Activated naive CD4-positive, alpha-beta T cell treated with anti-CD3 and anti-CD28 coated beads, Interleukin-2, amount 50 U/mL, for 24 hours (primary cell): ENCODE measurements around the gene MPV17L.
A peak's percentile ranks its signal among the peaks of the same experiment; 100 is the strongest.
"Not testable (repeated sequence)": the region's sequence is repeated elsewhere in the genome, so short reads cannot be mapped to it uniquely, and the experiment has no call there.

Source experiments
- H3K27ac Mint-ChIP-seq: one replicate; pipeline ENCODE4 v1.8.0; 2021; ENCODE audit warnings: mild to moderate bottlenecking, mixed read lengths
- H3K27me3 Mint-ChIP-seq: one replicate; pipeline ENCODE4 v1.8.0; 2021; ENCODE audit warnings: mixed read lengths
- H3K36me3 Mint-ChIP-seq: one replicate; pipeline ENCODE4 v1.8.0; 2021; ENCODE audit warnings: mixed read lengths
- H3K4me1 Mint-ChIP-seq: one replicate; pipeline ENCODE4 v1.8.0; 2021; ENCODE audit warnings: mixed read lengths
- H3K4me3 Mint-ChIP-seq: one replicate; pipeline ENCODE4 v1.8.0; 2021; ENCODE audit warnings: mild to moderate bottlenecking, mixed read lengths
- H3K9me3 Mint-ChIP-seq: one replicate; pipeline ENCODE4 v1.8.0; 2021; ENCODE audit warnings: mixed read lengths

MPV17L gene

GRCh38 chr16:15400314-15400713, 4.8 kb downstream of the MPV17L start:
- not testable (repeated sequence) for H3K36me3 Mint-ChIP-seq, H3K9me3 Mint-ChIP-seq, H3K27ac Mint-ChIP-seq

GRCh38 chr16:15401972-15402371, 6.4 kb downstream of the MPV17L start:
- Mint-ChIP-seq H3K27ac (no peak overlapping the region), H3K4me3 (no peak overlapping the region), H3K36me3 (no peaks in the 10 kb centered on the region), H3K27me3 (peaks cover 9% of the 10 kb centered on the region), H3K9me3 (no peaks in the 10 kb centered on the region), H3K4me1 (no peaks in the 10 kb centered on the region)

More at GRCh38 chr16:15400314-15400713, 4.8 kb downstream of the MPV17L start:
- H3K27me3 Mint-ChIP-seq: peaks cover 13% of the 10 kb centered on the region
- not testable (repeated sequence) for H3K4me3 Mint-ChIP-seq, H3K4me1 Mint-ChIP-seq

GRCh38 chr16:15403392-15403995, 7.9 kb downstream of the MPV17L start:
- H3K4me3 Mint-ChIP-seq: no peak overlapping the region

GRCh38 chr16:15404091-15404490, 8.5 kb downstream of the MPV17L start:
- not testable (repeated sequence) for H3K4me1 Mint-ChIP-seq, H3K9me3 Mint-ChIP-seq, H3K36me3 Mint-ChIP-seq, H3K27ac Mint-ChIP-seq, H3K4me3 Mint-ChIP-seq, H3K27me3 Mint-ChIP-seq

More at GRCh38 chr16:15403392-15403995, 7.9 kb downstream of the MPV17L start:
- H3K4me1 Mint-ChIP-seq: no peaks in the 10 kb centered on the region
- H3K9me3 Mint-ChIP-seq: no peaks in the 10 kb centered on the region
- peaks cover 4% of the 10 kb centered on the region for H3K27me3 Mint-ChIP-seq
- H3K36me3 Mint-ChIP-seq: no peaks in the 10 kb centered on the region
- no peak overlapping the region for H3K27ac Mint-ChIP-seq

GRCh38 chr16:15404792-15405191, 9.2 kb downstream of the MPV17L start:
- Mint-ChIP-seq H3K4me3 (no peak overlapping the region), H3K36me3 (no peaks in the 10 kb centered on the region), H3K27ac (no peak overlapping the region), H3K9me3 (no peaks in the 10 kb centered on the region), H3K4me1 (no peaks in the 10 kb centered on the region), H3K27me3 (no peaks in the 10 kb centered on the region)

- not testable (repeated sequence) for H3K4me3 Mint-ChIP-seq, H3K27me3 Mint-ChIP-seq, H3K36me3 Mint-ChIP-seq, H3K4me1 Mint-ChIP-seq, H3K27ac Mint-ChIP-seq, H3K9me3 Mint-ChIP-seq
Observed at GRCh38 chr16:15407756-15408155, 12.2 kb downstream of the MPV17L start.

- not testable (repeated sequence) for H3K27ac Mint-ChIP-seq, H3K4me3 Mint-ChIP-seq, H3K9me3 Mint-ChIP-seq, H3K4me1 Mint-ChIP-seq, H3K27me3 Mint-ChIP-seq, H3K36me3 Mint-ChIP-seq
Observed at GRCh38 chr16:15409476-15409875, 13.9 kb downstream of the MPV17L start.

- H3K27me3 Mint-ChIP-seq: peaks cover 2% of the 10 kb centered on the region
- H3K4me3 Mint-ChIP-seq: no peak overlapping the region
- no peaks in the 10 kb centered on the region for H3K9me3 Mint-ChIP-seq
- no peaks in the 10 kb centered on the region for H3K36me3 Mint-ChIP-seq
- H3K27ac Mint-ChIP-seq: no peak overlapping the region
- no peaks in the 10 kb centered on the region for H3K4me1 Mint-ChIP-seq
Observed at GRCh38 chr16:15415511-15415985, 20.0 kb downstream of the MPV17L start.

- H3K27me3 Mint-ChIP-seq: peaks cover 2% of the 10 kb centered on the region
- H3K9me3 Mint-ChIP-seq: no peaks in the 10 kb centered on the region
- no peak overlapping the region for H3K27ac Mint-ChIP-seq
- no peaks in the 10 kb centered on the region for H3K4me1 Mint-ChIP-seq
- no peak overlapping the region for H3K4me3 Mint-ChIP-seq
- no peaks in the 10 kb centered on the region for H3K36me3 Mint-ChIP-seq
Observed at GRCh38 chr16:15417197-15417596, 21.6 kb downstream of the MPV17L start.

GRCh38 chr16:15418206-15418605, 22.7 kb downstream of the MPV17L start:
- Mint-ChIP-seq H3K27ac (no peak overlapping the region), H3K4me1 (no peaks in the 10 kb centered on the region), H3K27me3 (peaks cover 2% of the 10 kb centered on the region), H3K9me3 (no peaks in the 10 kb centered on the region), H3K36me3 (no peaks in the 10 kb centered on the region), H3K4me3 (no peak overlapping the region)

GRCh38 chr16:15421696-15422095, 26.1 kb downstream of the MPV17L start:
- H3K36me3 Mint-ChIP-seq, H3K27me3 Mint-ChIP-seq, H3K27ac Mint-ChIP-seq, H3K4me3 Mint-ChIP-seq, H3K4me1 Mint-ChIP-seq, H3K9me3 Mint-ChIP-seq: not testable (repeated sequence)

GRCh38 chr16:15422222-15422621, 26.7 kb downstream of the MPV17L start:
- Mint-ChIP-seq H3K4me1 (no peaks in the 10 kb centered on the region), H3K4me3 (no peak overlapping the region), H3K27ac (no peak overlapping the region), H3K36me3 (no peaks in the 10 kb centered on the region), H3K9me3 (no peaks in the 10 kb centered on the region), H3K27me3 (peaks cover 2% of the 10 kb centered on the region)

- H3K4me1 Mint-ChIP-seq: peaks cover 3% of the 10 kb centered on the region
- no peaks in the 10 kb centered on the region for H3K9me3 Mint-ChIP-seq
- no peak overlapping the region for H3K27ac Mint-ChIP-seq
- no peak overlapping the region for H3K4me3 Mint-ChIP-seq
- no peaks in the 10 kb centered on the region for H3K36me3 Mint-ChIP-seq
- H3K27me3 Mint-ChIP-seq: no peaks in the 10 kb centered on the region
Observed at GRCh38 chr16:15425861-15426260, 30.3 kb downstream of the MPV17L start.

GRCh38 chr16:15426796-15427195, 31.2 kb downstream of the MPV17L start:
- Mint-ChIP-seq H3K4me3 (no peak overlapping the region), H3K27ac (no peak overlapping the region), H3K27me3 (no peaks in the 10 kb centered on the region)

GRCh38 chr16:15427648-15428239, 32.2 kb downstream of the MPV17L start:
- Mint-ChIP-seq H3K4me3 (no peak overlapping the region), H3K27me3 (no peaks in the 10 kb centered on the region), H3K4me1 (peaks cover 3% of the 10 kb centered on the region), H3K36me3 (no peaks in the 10 kb centered on the region), H3K27ac (peak overlapping the region; percentile 41), H3K9me3 (no peaks in the 10 kb centered on the region)

More at GRCh38 chr16:15426796-15427195, 31.2 kb downstream of the MPV17L start:
- Mint-ChIP-seq H3K4me1 (peaks cover 3% of the 10 kb centered on the region), H3K36me3 (no peaks in the 10 kb centered on the region), H3K9me3 (no peaks in the 10 kb centered on the region)

- peaks cover 12% of the 10 kb centered on the region for H3K27me3 Mint-ChIP-seq
- H3K36me3 Mint-ChIP-seq, H3K9me3 Mint-ChIP-seq, H3K4me3 Mint-ChIP-seq, H3K27ac Mint-ChIP-seq: not testable (repeated sequence)
- peaks cover 19% of the 10 kb centered on the region for H3K4me1 Mint-ChIP-seq
Observed at GRCh38 chr16:15430884-15431283, 35.3 kb downstream of the MPV17L start.

GRCh38 chr16:15434079-15434424, 38.5 kb downstream of the MPV17L start:
- Mint-ChIP-seq H3K27me3 (peaks cover 16% of the 10 kb centered on the region), H3K36me3 (no peaks in the 10 kb centered on the region), H3K27ac (peak overlapping the region; percentile 44), H3K4me1 (peaks cover 17% of the 10 kb centered on the region), H3K9me3 (no peaks in the 10 kb centered on the region), H3K4me3 (peak overlapping the region; percentile 84)
